Testis (tissue), 3 donors: ENCODE results near the gene DGCR6. TPM values are rescaled to one million over a fixed set of nuclear protein-coding genes. Genes with fewer than 3 reads are reported as not detected.
"Not testable (repeated sequence)": the region's sequence is repeated elsewhere in the genome, so short reads cannot be mapped to it uniquely, and the experiment has no call there.

Experiments used
- DNase-seq: peaks from one replicate; pipeline ENCODE4 v3.0.0-alpha.2; 2019
- H3K27ac ChIP-seq, 2 donors: fragments of 200-600 bp; sonication (generic); one replicate each; pipeline ENCODE4 v1.5.1; 2019
- H3K27me3 ChIP-seq: fragments of 200-600 bp; sonication (generic); one replicate; pipeline ENCODE4 v1.5.1; 2019
- H3K36me3 ChIP-seq: fragments of 200-600 bp; sonication (generic); one replicate; pipeline ENCODE4 v1.5.1; 2017; ENCODE audit warnings: low read depth; ENCODE audit errors: missing control alignments
- H3K4me1 ChIP-seq: fragments of 200-600 bp; sonication (generic); one replicate; pipeline ENCODE4 v1.5.1; 2019
- H3K4me3 ChIP-seq, 2 donors: fragments of 200-600 bp; sonication (generic); one replicate each; pipeline ENCODE4 v1.5.1; 2017 to 2019
- H3K9me3 ChIP-seq: fragments of 200-600 bp; sonication (generic); one replicate; pipeline ENCODE4 v1.5.1; 2017
- CTCF ChIP-seq, 3 experiments: fragments of 450-650 bp in 2 of 3; fragments of 200-600 bp in 1 of 3; sonication (generic) in 1 of 3; IDR thresholded peaks; one replicate each; pipeline ENCODE4 v1.5.1; 2016 to 2019; ENCODE audit warnings: antibody characterized with exemption in 3 of 3, mild to moderate bottlenecking in 2 of 3, moderate library complexity in 1 of 3
- POLR2A ChIP-seq: fragments of 450-650 bp; IDR thresholded peaks from one replicate; pipeline ENCODE4 v1.6.1; 2017; ENCODE audit warnings: antibody characterized with exemption, mild to moderate bottlenecking, moderate library complexity
- WGBS, 2 donors: methylation state at CpG; one replicate each; pipeline ENCODE4 v1.1.5; 2018; 5-methylcytosine and 5-hydroxymethylcytosine counted together
- intact Hi-C: fragments of 100-400 bp; cut with DNase I; formaldehyde crosslinking; loops from one replicate; pipeline ENCODE4 v1.15.1; 2023; ENCODE audit warnings: low total_unique reads
- polyA plus RNA-seq: library from polyadenylated mRNA; stranded (reverse); fragments of 350-450 nt; fragmentation: Illumina TruSeq; extraction: RNeasy Lipid Tissue Mini Kit (QIAGEN cat#74804); gene quantifications from one replicate; pipeline ENCODE4 v1.2.3, GENCODE V29; 2014; ENCODE audit warnings: low read depth, low replicate concordance; ENCODE audit not compliant: insufficient read depth
- total RNA-seq, 2 donors: library from RNA; depleted of rRNA; stranded (reverse); fragments of >200 nt; gene quantifications; one replicate each; pipeline ENCODE4 v1.2.3, GENCODE V29; 2016

Gene DGCR6
- total and polyA plus RNA-seq, 3 donors from 2014 or later, result 9.8 to 21.7 (median 11.0) TPM

- Histone ChIP-seq H3K4me1 (no peaks in the 10 kb centered on the region), H3K27me3 (no peaks in the 10 kb centered on the region), H3K4me3 (no peak overlapping the region), H3K36me3 (no peaks in the 10 kb centered on the region), H3K27ac (no peak overlapping the region), H3K9me3 (no peaks in the 10 kb centered on the region)
- no peak for DNase-seq
- TF ChIP-seq CTCF (IDR thresholded peaks at IDR 0.05), result no peak
- TF ChIP-seq POLR2A, result no peak
- intact Hi-C loops, result no loop called here
- WGBS, 2 donors, result no CpG with 5 or more reads among the region's 16 CpGs
Observed at GRCh38 chr22:18931905-18932652, 26.0 kb downstream of the DGCR6 start.

- H3K4me1 ChIP-seq, result no peaks in the 10 kb centered on the region
- WGBS, 2 donors, result no CpG with 5 or more reads among the region's 7 CpGs
- H3K27ac ChIP-seq, result no peak overlapping the region
- no peaks in the 10 kb centered on the region for H3K9me3 ChIP-seq
- no peak for TF ChIP-seq POLR2A
- TF ChIP-seq CTCF (IDR thresholded peaks at IDR 0.05), result no peak
- intact Hi-C loops, result no loop called here
- no peak for DNase-seq
- no peaks in the 10 kb centered on the region for H3K27me3 ChIP-seq
- no peaks in the 10 kb centered on the region for H3K36me3 ChIP-seq
- H3K4me3 ChIP-seq, result no peak overlapping the region
Observed at GRCh38 chr22:18933914-18934313, 27.8 kb downstream of the DGCR6 start.

- H3K4me1 ChIP-seq, H3K9me3 ChIP-seq, H3K27ac ChIP-seq, H3K4me3 ChIP-seq, H3K27me3 ChIP-seq, DNase-seq, intact Hi-C loops, H3K36me3 ChIP-seq: not testable (repeated sequence)
- WGBS, 2 donors, result no CpG with 5 or more reads among the region's 7 CpGs
Observed at GRCh38 chr22:18934688-18935087, 28.6 kb downstream of the DGCR6 start.

- WGBS, 2 donors, result no CpG with 5 or more reads among the region's 67 CpGs
- H3K9me3 ChIP-seq, result no peaks in the 10 kb centered on the region
- intact Hi-C loops, result no loop called here
Observed at GRCh38 chr22:18935889-18936529, 29.9 kb downstream of the DGCR6 start, which contains the start of gene PRODH. PRODH (minus strand) TSS chr22:18936293; CDS start chr22:18936287, 6 bp downstream.

GRCh38 chr22:18938691-18939090 is 32.6 kb downstream of the DGCR6 start:
- H3K9me3 ChIP-seq, H3K27ac ChIP-seq, H3K27me3 ChIP-seq, H3K4me3 ChIP-seq, H3K36me3 ChIP-seq, intact Hi-C loops, H3K4me1 ChIP-seq, DNase-seq: not testable (repeated sequence)
- WGBS, 2 donors, result 64% methylated on average over 5 of the region's 8 CpGs; no CpG with 5 or more reads in 1 of the 2 donors

More at GRCh38 chr22:18935889-18936529, 29.9 kb downstream of the DGCR6 start, which contains the start of gene PRODH:
- H3K4me3 ChIP-seq, result no peak within 1 kb of the TSS
- no peaks in the 10 kb centered on the region for H3K36me3 ChIP-seq
- no peaks in the 10 kb centered on the region for H3K27me3 ChIP-seq
- TF ChIP-seq POLR2A, result no peak
- no peak for TF ChIP-seq CTCF (IDR thresholded peaks at IDR 0.05)
- no peak for DNase-seq
- H3K4me1 ChIP-seq, result no peaks in the 10 kb centered on the region
- H3K27ac ChIP-seq, result no peak within 1 kb of the TSS

GRCh38 chr22:18947105-18947504 is 41.0 kb downstream of the DGCR6 start:
- H3K36me3 ChIP-seq, H3K4me1 ChIP-seq, H3K27ac ChIP-seq, H3K4me3 ChIP-seq, DNase-seq, H3K9me3 ChIP-seq, H3K27me3 ChIP-seq, intact Hi-C loops: not testable (repeated sequence)
- 68% methylated on average over 4 of the region's 9 CpGs; no CpG with 5 or more reads in 1 of the 2 donors for WGBS, 2 donors
